H9 (cell line): ENCODE data around the gene KCNIP4. TPM values are rescaled to one million over a fixed set of nuclear protein-coding genes. Genes with fewer than 3 reads are reported as not detected.

ENCODE experiments used
- DNase-seq: peaks from one replicate; pipeline ENCODE4 v3.0.0-alpha.2; 2017
- H2AFZ ChIP-seq: one replicate; pipeline ENCODE4 v1.6.1; 2013; ENCODE audit warnings: mild to moderate bottlenecking, low read length, control low read depth, moderate library complexity
- H2AK5ac ChIP-seq: 2 replicates; pipeline ENCODE4 v1.6.1; 2013; ENCODE audit warnings: low read length, control low read depth, mixed read lengths; ENCODE audit not compliant: insufficient read length
- H2BK120ac ChIP-seq: one replicate; pipeline ENCODE4 v1.6.1; 2013; ENCODE audit warnings: low read depth, mild to moderate bottlenecking, low read length, control low read depth, inconsistent platforms; ENCODE audit not compliant: poor library complexity, severe bottlenecking
- H2BK12ac ChIP-seq: 2 replicates; pipeline ENCODE4 v1.6.1; 2013; ENCODE audit warnings: low read length, control low read depth, mixed read lengths, low read depth; ENCODE audit not compliant: insufficient read length
- H2BK15ac ChIP-seq: 2 replicates; pipeline ENCODE4 v1.6.1; 2013; ENCODE audit warnings: low read depth, low read length, control low read depth
- H2BK20ac ChIP-seq: one replicate; pipeline ENCODE4 v1.6.1; 2013; ENCODE audit warnings: low read depth, mild to moderate bottlenecking, low read length, control low read depth, inconsistent platforms; ENCODE audit not compliant: poor library complexity, severe bottlenecking
- H2BK5ac ChIP-seq: 2 replicates; pipeline ENCODE4 v1.6.1; 2013; ENCODE audit warnings: low read length, control low read depth, mixed read lengths; ENCODE audit not compliant: insufficient read length
- H3K14ac ChIP-seq: 2 replicates; pipeline ENCODE4 v1.6.1; 2013; ENCODE audit warnings: low read length, control low read depth; ENCODE audit not compliant: insufficient read depth
- H3K18ac ChIP-seq: 2 replicates; pipeline ENCODE4 v1.6.1; 2013; ENCODE audit warnings: low read depth, mild to moderate bottlenecking, mixed read lengths, low read length, control low read depth; ENCODE audit not compliant: insufficient read length
- H3K23ac ChIP-seq: 2 replicates; pipeline ENCODE4 v1.6.1; 2013; ENCODE audit warnings: low read length, control low read depth, mixed read lengths, low read depth; ENCODE audit not compliant: insufficient read length
- H3K23me2 ChIP-seq: 2 replicates; pipeline ENCODE4 v1.6.1; 2013; ENCODE audit warnings: low read depth, mild to moderate bottlenecking, mixed read lengths, low read length, control low read depth; ENCODE audit not compliant: insufficient read length, poor library complexity, severe bottlenecking
- H3K27ac ChIP-seq: 2 replicates; pipeline ENCODE4 v1.5.1; 2013; ENCODE audit warnings: low read length, control low read depth, mixed read lengths, low read depth; ENCODE audit not compliant: insufficient read length
- H3K27me3 ChIP-seq: 2 replicates; pipeline ENCODE4 v1.6.1; 2013; ENCODE audit warnings: low read length, control low read depth, inconsistent platforms; ENCODE audit not compliant: insufficient read depth
- H3K4ac ChIP-seq: 2 replicates; pipeline ENCODE4 v1.6.1; 2013; ENCODE audit warnings: low read depth, mild to moderate bottlenecking, control low read depth, inconsistent platforms, low read length, moderate library complexity
- H3K4me1 ChIP-seq: 2 replicates; pipeline ENCODE4 v1.6.1; 2013; ENCODE audit warnings: low read length, control low read depth, inconsistent platforms; ENCODE audit not compliant: insufficient read depth
- H3K4me2 ChIP-seq: 2 replicates; pipeline ENCODE4 v1.6.1; 2013; ENCODE audit warnings: low read length, control low read depth, mixed read lengths; ENCODE audit not compliant: insufficient read length, insufficient read depth
- H3K56ac ChIP-seq: 2 replicates; pipeline ENCODE4 v1.6.1; 2013; ENCODE audit warnings: low read depth, mild to moderate bottlenecking, mixed read lengths, low read length, control low read depth; ENCODE audit not compliant: insufficient read length
- H3K79me1 ChIP-seq: 2 replicates; pipeline ENCODE4 v1.6.1; 2013; ENCODE audit warnings: low read depth, mild to moderate bottlenecking, moderate library complexity, low read length, control low read depth, inconsistent platforms; ENCODE audit not compliant: insufficient read depth, poor library complexity, severe bottlenecking
- H3K79me2 ChIP-seq: 2 replicates; pipeline ENCODE4 v1.6.1; 2013; ENCODE audit warnings: low read length, control low read depth, inconsistent platforms; ENCODE audit not compliant: insufficient read depth
- H3K9ac ChIP-seq: 2 replicates; pipeline ENCODE4 v1.6.1; 2013; ENCODE audit warnings: low read length, control low read depth, mixed read lengths; ENCODE audit not compliant: insufficient read length; ENCODE audit errors: extremely low read depth
- H3K9me3 ChIP-seq: one replicate; pipeline ENCODE4 v1.6.1; 2013; ENCODE audit warnings: low read depth, low read length, inconsistent platforms; ENCODE audit not compliant: control insufficient read depth
- H3T11ph ChIP-seq: one replicate; pipeline ENCODE4 v1.6.1; 2013; ENCODE audit warnings: mild to moderate bottlenecking, low read length, control low read depth, inconsistent platforms
- H4K20me1 ChIP-seq: one replicate; pipeline ENCODE4 v1.6.1; 2013; ENCODE audit not compliant: control insufficient read depth, insufficient read length, insufficient read depth
- H4K5ac ChIP-seq: 2 replicates; pipeline ENCODE4 v1.6.1; 2013; ENCODE audit warnings: low read depth, mild to moderate bottlenecking, mixed read lengths, low read length, control low read depth; ENCODE audit not compliant: insufficient read length
- H4K8ac ChIP-seq: replicated peaks from 2 replicates; pipeline ENCODE4 v1.6.1; 2013; ENCODE audit warnings: low read length, control low read depth, mixed read lengths, low read depth; ENCODE audit not compliant: insufficient read length
- H4K91ac ChIP-seq: 2 replicates; pipeline ENCODE4 v1.6.1; 2013; ENCODE audit warnings: low read depth, mild to moderate bottlenecking, moderate library complexity, mixed read lengths, low read length, control low read depth; ENCODE audit not compliant: insufficient read length
- H3K27ac Mint-ChIP-seq, 3 experiments: 2 replicates in 2 of 3; 3 replicates in 1 of 3; pipeline ENCODE4 v1.8.0; 2020 to 2021; ENCODE audit warnings: mixed read lengths in 3 of 3, mild to moderate bottlenecking in 1 of 3, moderate library complexity in 1 of 3
- H3K27me3 Mint-ChIP-seq: 2 replicates; pipeline ENCODE4 v1.8.0; 2021; ENCODE audit warnings: low read depth, mild to moderate bottlenecking, moderate library complexity, mixed read lengths
- H3K36me3 Mint-ChIP-seq, 3 experiments: 2 replicates in 2 of 3; 3 replicates in 1 of 3; pipeline ENCODE4 v1.8.0; 2020 to 2021; ENCODE audit warnings: low read depth in 3 of 3, mixed read lengths in 3 of 3; ENCODE audit not compliant: insufficient read depth in 1 of 3
- H3K4me1 Mint-ChIP-seq, 2 experiments: 2 replicates each; pipeline ENCODE4 v1.8.0; 2020; ENCODE audit warnings: mixed read lengths in 2 of 2
- H3K4me3 Mint-ChIP-seq, 2 experiments: 2 replicates in 1 of 2; 3 replicates in 1 of 2; pipeline ENCODE4 v1.8.0; 2020 to 2021; ENCODE audit warnings: mild to moderate bottlenecking in 2 of 2, mixed read lengths in 2 of 2, moderate library complexity in 1 of 2
- H3K9me3 Mint-ChIP-seq, 2 experiments: 2 replicates in 1 of 2; 3 replicates in 1 of 2; pipeline ENCODE4 v1.8.0; 2020; ENCODE audit warnings: mild to moderate bottlenecking in 2 of 2, mixed read lengths in 2 of 2, moderate library complexity in 1 of 2
- CTCF ChIP-seq: fragments of 200-600 bp; sonication (generic); conservative IDR thresholded peaks from 3 replicates; pipeline ENCODE4 v1.8.0; 2021; ENCODE audit warnings: antibody characterized with exemption, mild to moderate bottlenecking
- total RNA-seq: library from RNA; stranded (reverse); gene quantifications from 2 replicates; pipeline ENCODE4 v1.2.1, GENCODE V29; 2021

Gene KCNIP4
- total RNA-seq, 1 experiment from 2014 or later, result not detected

- DNase-seq, result no peak
- Mint-ChIP-seq H3K4me3 (no peak overlapping the region), H3K27ac (no peak overlapping the region), H3K27me3 (no peaks in the 10 kb centered on the region), H3K36me3 (no peaks in the 10 kb centered on the region), H3K9me3 (no peaks in the 10 kb centered on the region), H3K4me1 (peaks cover 5 to 9% of the 10 kb centered on the region in 2 experiments; a peak in 3 of 4 replicates)
- no peak overlapping the region for H4K8ac ChIP-seq
- H2AFZ ChIP-seq, result no peak overlapping the region
- H4K20me1 ChIP-seq, result no peaks in the 10 kb centered on the region
- H2BK15ac ChIP-seq, result no peak overlapping the region
- H3K56ac ChIP-seq, result no peak overlapping the region
- H4K5ac ChIP-seq, result no peak overlapping the region
- H3K18ac ChIP-seq, result no peak overlapping the region
- H3K23ac ChIP-seq, result no peak overlapping the region
- H3K9ac ChIP-seq, result no peak overlapping the region
- no peak overlapping the region for H2BK12ac ChIP-seq
- no peak overlapping the region for H3K4ac ChIP-seq
- H4K91ac ChIP-seq, result no peak overlapping the region
- H2BK120ac ChIP-seq, result no peak overlapping the region
- H3K79me2 ChIP-seq, result no peaks in the 10 kb centered on the region
- H3T11ph ChIP-seq, result no peak overlapping the region
- H3K4me1 ChIP-seq, result no peaks in the 10 kb centered on the region
- no peak for TF ChIP-seq CTCF
- no peaks in the 10 kb centered on the region for H3K27me3 ChIP-seq
- H3K27ac ChIP-seq, result no peak overlapping the region
- no peak overlapping the region for H3K4me2 ChIP-seq
- no peak overlapping the region for H2BK20ac ChIP-seq
- no peaks in the 10 kb centered on the region for H3K23me2 ChIP-seq
- no peak overlapping the region for H2AK5ac ChIP-seq
- H2BK5ac ChIP-seq, result no peak overlapping the region
- no peaks in the 10 kb centered on the region for H3K9me3 ChIP-seq
- H3K79me1 ChIP-seq, result no peaks in the 10 kb centered on the region
- no peak overlapping the region for H3K14ac ChIP-seq
Observed at GRCh38 chr4:20926529-20926928, 1022.0 kb downstream of the KCNIP4 start.
